ENCODE data around the gene TRIML2.

The TRIML2 gene

GRCh38 chr4:188113156-188113555 lies 3.8 kb upstream of the TRIML2 start:
- H3K36me3 ChIP-seq (replicated peaks in 1 of 2; ENCODE audit: control insufficient read depth in 2 of 2, insufficient read depth in 2 of 2, low read length in 2 of 2), result no peaks in the 10 kb centered on the region
- no peak overlapping the region for H3K4me2 ChIP-seq (ENCODE audit: insufficient read depth, low read length, poor library complexity, severe bottlenecking)
- no peaks in the 10 kb centered on the region for H3K27me3 ChIP-seq (ENCODE audit: control insufficient read depth in 3 of 3, insufficient read depth in 3 of 3, low read depth in 1 of 3, low read length in 3 of 3)
- H4K91ac ChIP-seq (ENCODE audit: low read depth, low read length, poor library complexity), result no peak overlapping the region
- no peak overlapping the region for H2BK120ac ChIP-seq (ENCODE audit: low read depth, low read length)
- no peak overlapping the region for H3K4me3 ChIP-seq (ENCODE audit: low read length in 2 of 2)
- H3K4ac ChIP-seq (ENCODE audit: low read length), result no peak overlapping the region
- H2BK12ac ChIP-seq (ENCODE audit: low read length), result no peak overlapping the region
- no CpG with 5 or more reads among the region's 9 CpGs for WGBS, 2 donors (ENCODE audit: extremely low coverage in 2 of 2, insufficient read length in 2 of 2, insufficient replicate concordance in 1 of 2)
- H2BK5ac ChIP-seq (ENCODE audit: low read length), result no peak overlapping the region
- no peak overlapping the region for H2AK5ac ChIP-seq (ENCODE audit: low read depth, low read length)
- no peak overlapping the region for H3K27ac ChIP-seq (replicated peaks; ENCODE audit: low read length)
- H3K9me3 ChIP-seq (replicated peaks in 1 of 2; ENCODE audit: control insufficient read depth in 2 of 2, insufficient read depth in 1 of 2, low read depth in 1 of 2, low read length in 2 of 2), result no peaks in the 10 kb centered on the region
- no peak overlapping the region for H4K8ac ChIP-seq (ENCODE audit: low read depth, low read length)
- no peak overlapping the region for H2AFZ ChIP-seq (ENCODE audit: low read length)
- DNase-seq (ENCODE audit: low spot score), result no peak
- no peaks in the 10 kb centered on the region for H3K79me1 ChIP-seq (ENCODE audit: low read depth, low read length)
- no peak overlapping the region for H3K14ac ChIP-seq (ENCODE audit: low read length)
- no peak overlapping the region for H3K23ac ChIP-seq (ENCODE audit: low read depth, low read length, poor library complexity)
- H3K18ac ChIP-seq (ENCODE audit: low read length), result no peak overlapping the region
- no peak overlapping the region for H3K9ac ChIP-seq (ENCODE audit: low read depth, low read length, poor library complexity)
- peaks cover 0 to 2% of the 10 kb centered on the region in 2 donors for H3K4me1 ChIP-seq (ENCODE audit: control insufficient read depth in 2 of 2, insufficient read depth in 1 of 2, low read depth in 1 of 2, low read length in 2 of 2)
- H2BK15ac ChIP-seq (ENCODE audit: low read length), result no peak overlapping the region

- Histone ChIP-seq H2BK12ac (ENCODE audit: low read length) (no peak overlapping the region), H3K27ac (replicated peaks; ENCODE audit: low read length) (no peak overlapping the region), H2AK5ac (ENCODE audit: low read depth, low read length) (no peak overlapping the region), H3K4me1 (ENCODE audit: control insufficient read depth in 2 of 2, insufficient read depth in 1 of 2, low read depth in 1 of 2, low read length in 2 of 2) (peaks cover 0 to 4% of the 10 kb centered on the region in 2 donors), H2AFZ (ENCODE audit: low read length) (no peak overlapping the region), H3K36me3 (replicated peaks in 1 of 2; ENCODE audit: control insufficient read depth in 2 of 2, insufficient read depth in 2 of 2, low read length in 2 of 2) (no peaks in the 10 kb centered on the region), H3K4me3 (ENCODE audit: low read length in 2 of 2) (no peak overlapping the region), H3K23ac (ENCODE audit: low read depth, low read length, poor library complexity) (no peak overlapping the region), H4K8ac (ENCODE audit: low read depth, low read length) (no peak overlapping the region), H3K4ac (ENCODE audit: low read length) (no peak overlapping the region), H4K91ac (ENCODE audit: low read depth, low read length, poor library complexity) (no peak overlapping the region), H3K4me2 (ENCODE audit: insufficient read depth, low read length, poor library complexity, severe bottlenecking) (no peak overlapping the region), H3K9me3 (replicated peaks in 1 of 2; ENCODE audit: control insufficient read depth in 2 of 2, insufficient read depth in 1 of 2, low read depth in 1 of 2, low read length in 2 of 2) (no peaks in the 10 kb centered on the region), H2BK5ac (ENCODE audit: low read length) (no peak overlapping the region), H3K14ac (ENCODE audit: low read length) (no peak overlapping the region), H2BK15ac (ENCODE audit: low read length) (no peak overlapping the region), H2BK120ac (ENCODE audit: low read depth, low read length) (no peak overlapping the region), H3K79me1 (ENCODE audit: low read depth, low read length) (no peaks in the 10 kb centered on the region), H3K18ac (ENCODE audit: low read length) (no peak overlapping the region), H3K27me3 (ENCODE audit: control insufficient read depth in 3 of 3, insufficient read depth in 3 of 3, low read depth in 1 of 3, low read length in 3 of 3) (no peaks in the 10 kb centered on the region), H3K9ac (ENCODE audit: low read depth, low read length, poor library complexity) (no peak overlapping the region)
- WGBS, 2 donors (ENCODE audit: extremely low coverage in 2 of 2, insufficient read length in 2 of 2, insufficient replicate concordance in 1 of 2), result no CpG with 5 or more reads among the region's 6 CpGs
- DNase-seq (ENCODE audit: low spot score), result no peak
These were observed 2.6 kb upstream of the TRIML2 start for GRCh38 chr4:188111955-188112354.

- H3K79me1 ChIP-seq (ENCODE audit: low read depth, low read length), result no peaks in the 10 kb centered on the region
- no peak overlapping the region for H2BK15ac ChIP-seq (ENCODE audit: low read length)
- WGBS, 2 donors (ENCODE audit: extremely low coverage in 2 of 2, insufficient read length in 2 of 2, insufficient replicate concordance in 1 of 2), result no CpG with 5 or more reads among the region's 7 CpGs
- H4K91ac ChIP-seq (ENCODE audit: low read depth, low read length, poor library complexity), result no peak overlapping the region
- no peak overlapping the region for H2AK5ac ChIP-seq (ENCODE audit: low read depth, low read length)
- no peak overlapping the region for H3K14ac ChIP-seq (ENCODE audit: low read length)
- no peak overlapping the region for H2AFZ ChIP-seq (ENCODE audit: low read length)
- no peak overlapping the region for H2BK120ac ChIP-seq (ENCODE audit: low read depth, low read length)
- peaks cover 0 to 4% of the 10 kb centered on the region in 2 donors for H3K4me1 ChIP-seq (ENCODE audit: control insufficient read depth in 2 of 2, insufficient read depth in 1 of 2, low read depth in 1 of 2, low read length in 2 of 2)
- no peak overlapping the region for H3K4ac ChIP-seq (ENCODE audit: low read length)
- no peak overlapping the region for H3K23ac ChIP-seq (ENCODE audit: low read depth, low read length, poor library complexity)
- H3K9ac ChIP-seq (ENCODE audit: low read depth, low read length, poor library complexity), result no peak overlapping the region
- H3K27ac ChIP-seq (replicated peaks; ENCODE audit: low read length), result no peak overlapping the region
- H3K27me3 ChIP-seq (ENCODE audit: control insufficient read depth in 3 of 3, insufficient read depth in 3 of 3, low read depth in 1 of 3, low read length in 3 of 3), result no peaks in the 10 kb centered on the region
- no peaks in the 10 kb centered on the region for H3K36me3 ChIP-seq (replicated peaks in 1 of 2; ENCODE audit: control insufficient read depth in 2 of 2, insufficient read depth in 2 of 2, low read length in 2 of 2)
- no peak overlapping the region for H3K4me2 ChIP-seq (ENCODE audit: insufficient read depth, low read length, poor library complexity, severe bottlenecking)
- DNase-seq (ENCODE audit: low spot score), result no peak
- no peak overlapping the region for H2BK12ac ChIP-seq (ENCODE audit: low read length)
- H3K4me3 ChIP-seq (ENCODE audit: low read length in 2 of 2), result no peak overlapping the region
- no peak overlapping the region for H3K18ac ChIP-seq (ENCODE audit: low read length)
- H2BK5ac ChIP-seq (ENCODE audit: low read length), result no peak overlapping the region
- peaks cover 0 to 4% of the 10 kb centered on the region in 2 donors for H3K9me3 ChIP-seq (replicated peaks in 1 of 2; ENCODE audit: control insufficient read depth in 2 of 2, insufficient read depth in 1 of 2, low read depth in 1 of 2, low read length in 2 of 2)
- no peak overlapping the region for H4K8ac ChIP-seq (ENCODE audit: low read depth, low read length)
These were observed 1.5 kb upstream of the TRIML2 start for GRCh38 chr4:188110741-188111471.

- Histone ChIP-seq H3K4me2 (ENCODE audit: insufficient read depth, low read length, poor library complexity, severe bottlenecking) (no peak overlapping the region), H3K27me3 (ENCODE audit: control insufficient read depth in 3 of 3, insufficient read depth in 3 of 3, low read depth in 1 of 3, low read length in 3 of 3) (no peaks in the 10 kb centered on the region), H4K8ac (ENCODE audit: low read depth, low read length) (no peak overlapping the region), H3K4me1 (ENCODE audit: control insufficient read depth in 2 of 2, insufficient read depth in 1 of 2, low read depth in 1 of 2, low read length in 2 of 2) (peaks cover 0 to 4% of the 10 kb centered on the region in 2 donors), H3K9ac (ENCODE audit: low read depth, low read length, poor library complexity) (no peak overlapping the region), H3K79me1 (ENCODE audit: low read depth, low read length) (no peaks in the 10 kb centered on the region), H2BK5ac (ENCODE audit: low read length) (no peak overlapping the region), H2BK12ac (ENCODE audit: low read length) (no peak overlapping the region), H2AK5ac (ENCODE audit: low read depth, low read length) (no peak overlapping the region), H3K14ac (ENCODE audit: low read length) (no peak overlapping the region), H3K27ac (replicated peaks; ENCODE audit: low read length) (no peak overlapping the region), H2AFZ (ENCODE audit: low read length) (no peak overlapping the region), H3K9me3 (replicated peaks in 1 of 2; ENCODE audit: control insufficient read depth in 2 of 2, insufficient read depth in 1 of 2, low read depth in 1 of 2, low read length in 2 of 2) (peaks cover 0 to 6% of the 10 kb centered on the region in 2 donors), H3K23ac (ENCODE audit: low read depth, low read length, poor library complexity) (no peak overlapping the region), H2BK120ac (ENCODE audit: low read depth, low read length) (no peak overlapping the region), H3K36me3 (replicated peaks in 1 of 2; ENCODE audit: control insufficient read depth in 2 of 2, insufficient read depth in 2 of 2, low read length in 2 of 2) (no peaks in the 10 kb centered on the region), H3K4ac (ENCODE audit: low read length) (no peak overlapping the region), H3K4me3 (ENCODE audit: low read length in 2 of 2) (no peak overlapping the region), H2BK15ac (ENCODE audit: low read length) (no peak overlapping the region), H4K91ac (ENCODE audit: low read depth, low read length, poor library complexity) (no peak overlapping the region), H3K18ac (ENCODE audit: low read length) (no peak overlapping the region)
- no peak for DNase-seq (ENCODE audit: low spot score)
- no CpG with 5 or more reads among the region's 3 CpGs for WGBS, 2 donors (ENCODE audit: extremely low coverage in 2 of 2, insufficient read length in 2 of 2, insufficient replicate concordance in 1 of 2)
These were observed 633 bp upstream of the TRIML2 start for GRCh38 chr4:188110036-188110435.
